ENCODE data around the gene SPDYE11.
"Not testable (repeated sequence)": the region's sequence is repeated elsewhere in the genome, so short reads cannot be mapped to it uniquely, and the experiment has no call there.

SPDYE11 gene

GRCh38 chr7:73057811-73058210, at the start of gene SPDYE11:
Gene SPDYE11 (minus strand): TSS chr7:73057911. CDS start chr7:73056111, 1,800 bp downstream.
- DNase-seq (ENCODE audit: low spot score): not testable (repeated sequence)

GRCh38 chr7:73085938-73086337, 28.2 kb upstream of the SPDYE11 start, which contains the start of gene SPDYE9:
Gene SPDYE9 (minus strand): TSS chr7:73086038. CDS start chr7:73084238, 1,800 bp downstream.
- not testable (repeated sequence) for DNase-seq (ENCODE audit: low spot score)

- not testable (repeated sequence) for DNase-seq (ENCODE audit: low spot score)
Observed at GRCh38 chr7:73029666-73030065, 28.0 kb downstream of the SPDYE11 start, which contains the start of gene SPDYE8. Gene SPDYE8 (minus strand): TSS chr7:73029766. CDS start chr7:73027966, 1,800 bp downstream.

- DNase-seq (ENCODE audit: low spot score): not testable (repeated sequence)
Observed at GRCh38 chr7:73006491-73006890, 51.2 kb downstream of the SPDYE11 start.

GRCh38 chr7:73005693-73006447, 51.8 kb downstream of the SPDYE11 start:
- DNase-seq (ENCODE audit: low spot score): not testable (repeated sequence)

GRCh38 chr7:73005356-73005692, 52.4 kb downstream of the SPDYE11 start:
- not testable (repeated sequence) for DNase-seq (ENCODE audit: low spot score)

- DNase-seq (ENCODE audit: low spot score): not testable (repeated sequence)
Observed at GRCh38 chr7:72997887-72998468, 59.7 kb downstream of the SPDYE11 start.

All from Ammon's horn (tissue), 1 donor.